ENCODE data around the gene KCNMA1.
"Not testable (repeated sequence)": the region's sequence is repeated elsewhere in the genome, so short reads cannot be mapped to it uniquely, and the experiment has no call there.

Gene KCNMA1

DNA sequence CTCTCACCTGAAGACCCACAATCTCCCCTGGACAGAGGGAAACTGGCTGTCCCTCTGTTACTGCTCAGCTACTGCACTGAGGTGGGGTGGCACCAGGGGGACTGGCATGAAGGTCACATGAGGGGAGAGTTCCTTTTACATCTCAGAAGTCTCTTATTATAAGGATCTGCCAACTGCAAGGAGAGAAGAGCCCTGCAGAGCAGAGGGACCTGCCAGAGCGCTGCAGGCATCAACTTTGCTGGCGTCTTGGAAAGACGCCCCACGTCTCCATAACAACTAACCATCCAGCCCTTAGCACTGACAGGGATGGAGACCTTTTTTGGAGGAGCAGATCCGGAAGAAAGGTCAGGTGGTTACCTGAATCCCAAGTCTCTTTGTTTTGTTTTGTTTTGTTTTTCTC lies 218.6 kb downstream of the KCNMA1 start:
- no peak for DNase-seq (ENCODE audit: low read depth in 2 of 2)

DNA sequence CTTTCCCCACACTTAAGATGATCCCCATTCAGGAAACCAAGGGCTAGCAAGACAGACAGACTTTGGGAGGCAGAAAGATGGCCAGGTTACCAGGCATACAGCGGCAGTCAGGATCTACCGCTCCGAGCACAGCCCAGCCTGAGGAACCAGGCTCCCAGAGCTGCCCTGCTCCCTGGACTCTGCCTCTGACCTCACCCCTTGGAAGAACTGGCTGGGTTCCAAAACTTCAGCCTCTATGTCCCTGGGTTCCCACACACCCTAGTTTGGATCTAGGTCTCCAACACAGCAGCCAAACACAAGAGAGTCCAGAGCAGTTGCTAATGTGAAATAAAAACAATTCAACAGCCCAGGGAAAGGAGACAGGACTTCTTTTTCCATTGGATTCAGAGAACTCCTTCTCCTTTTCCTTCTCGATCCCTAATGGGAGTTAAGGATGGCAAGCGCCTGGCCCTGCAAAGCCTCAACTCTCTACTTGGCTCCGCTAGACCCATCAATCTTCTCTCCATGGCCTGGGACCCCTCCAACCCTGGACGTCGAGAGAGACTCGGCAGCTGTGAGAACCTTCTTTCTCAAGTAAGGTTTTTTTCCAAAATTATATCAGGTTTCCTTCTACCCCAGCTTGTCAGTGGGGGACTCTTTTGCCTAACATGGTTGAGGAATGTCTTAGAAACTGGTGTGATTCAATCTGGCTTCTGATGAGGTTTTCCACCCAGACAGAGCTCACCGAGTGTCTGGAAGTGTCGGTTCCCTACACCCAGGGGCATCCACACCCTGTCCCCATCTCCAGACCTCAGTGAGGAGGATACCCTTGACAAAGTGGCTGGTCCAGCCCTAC lies 219.6 kb downstream of the KCNMA1 start:
- DNase-seq (ENCODE audit: low read depth in 2 of 2), result no peak

- DNase-seq (ENCODE audit: low read depth in 2 of 2), result no peak
Observed at GRCh38 chr10:77417359-77417758, 220.2 kb downstream of the KCNMA1 start.

GRCh38 chr10:77416311-77417135 lies 221.1 kb downstream of the KCNMA1 start:
- no peak for DNase-seq (ENCODE audit: low read depth in 2 of 2)

GRCh38 chr10:77415313-77415960 lies 222.2 kb downstream of the KCNMA1 start:
- DNase-seq (ENCODE audit: low read depth in 2 of 2), result no peak

DNA sequence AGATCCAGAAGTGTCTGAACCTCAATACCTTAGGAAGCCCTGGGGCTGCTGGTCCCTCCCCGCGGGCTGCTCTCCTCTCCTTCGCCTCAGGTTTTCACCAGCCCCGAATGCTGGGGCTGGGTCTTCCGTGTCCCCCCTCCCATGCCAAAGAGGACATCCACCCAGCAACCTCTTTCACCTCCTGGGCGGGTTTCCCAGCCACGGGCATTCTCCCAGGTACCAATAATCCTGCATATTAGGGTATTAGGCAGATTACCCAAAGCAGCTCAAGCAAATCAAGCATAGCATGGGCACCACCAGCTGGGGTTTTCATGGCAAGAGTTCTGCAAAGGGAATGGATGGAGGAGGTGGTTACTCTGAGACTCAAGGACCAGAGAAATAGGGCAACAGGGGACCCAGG lies 224.4 kb downstream of the KCNMA1 start:
- no peak for DNase-seq (ENCODE audit: low read depth in 2 of 2)

DNA sequence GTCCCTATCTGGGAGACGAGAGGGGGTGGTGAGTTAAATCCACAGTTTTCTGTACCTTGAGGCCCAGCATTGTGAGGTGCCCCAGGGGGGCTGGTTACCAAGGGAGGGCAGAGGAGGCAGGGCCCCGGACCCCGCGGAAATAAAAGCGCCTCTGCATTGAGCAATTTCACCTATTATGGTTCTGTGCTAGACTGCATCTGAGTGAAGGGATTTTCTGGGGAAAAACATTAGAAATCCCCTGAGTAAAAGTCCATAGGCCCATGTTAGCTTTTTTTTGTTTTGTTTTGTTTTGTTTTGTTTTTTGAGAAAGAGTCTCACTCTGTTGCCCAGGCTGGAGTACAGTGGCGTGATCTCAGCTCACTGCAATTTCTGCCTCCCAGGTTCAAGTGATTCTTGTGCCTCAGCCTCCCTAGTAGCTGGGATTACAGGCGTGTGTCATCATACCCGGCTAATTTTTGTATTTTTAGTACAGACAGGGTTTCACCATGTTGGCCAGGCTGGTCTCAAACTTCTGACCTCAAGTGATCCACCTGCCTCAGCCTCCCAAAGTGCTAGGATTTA lies 225.0 kb downstream of the KCNMA1 start:
- DNase-seq (ENCODE audit: low read depth in 2 of 2), result not testable (repeated sequence)

GRCh38 chr10:77411805-77412204 lies 225.8 kb downstream of the KCNMA1 start:
- DNase-seq (ENCODE audit: low read depth in 2 of 2), result no peak

GRCh38 chr10:77410523-77410922 lies 227.1 kb downstream of the KCNMA1 start:
- DNase-seq (ENCODE audit: low read depth in 2 of 2), result no peak

DNA sequence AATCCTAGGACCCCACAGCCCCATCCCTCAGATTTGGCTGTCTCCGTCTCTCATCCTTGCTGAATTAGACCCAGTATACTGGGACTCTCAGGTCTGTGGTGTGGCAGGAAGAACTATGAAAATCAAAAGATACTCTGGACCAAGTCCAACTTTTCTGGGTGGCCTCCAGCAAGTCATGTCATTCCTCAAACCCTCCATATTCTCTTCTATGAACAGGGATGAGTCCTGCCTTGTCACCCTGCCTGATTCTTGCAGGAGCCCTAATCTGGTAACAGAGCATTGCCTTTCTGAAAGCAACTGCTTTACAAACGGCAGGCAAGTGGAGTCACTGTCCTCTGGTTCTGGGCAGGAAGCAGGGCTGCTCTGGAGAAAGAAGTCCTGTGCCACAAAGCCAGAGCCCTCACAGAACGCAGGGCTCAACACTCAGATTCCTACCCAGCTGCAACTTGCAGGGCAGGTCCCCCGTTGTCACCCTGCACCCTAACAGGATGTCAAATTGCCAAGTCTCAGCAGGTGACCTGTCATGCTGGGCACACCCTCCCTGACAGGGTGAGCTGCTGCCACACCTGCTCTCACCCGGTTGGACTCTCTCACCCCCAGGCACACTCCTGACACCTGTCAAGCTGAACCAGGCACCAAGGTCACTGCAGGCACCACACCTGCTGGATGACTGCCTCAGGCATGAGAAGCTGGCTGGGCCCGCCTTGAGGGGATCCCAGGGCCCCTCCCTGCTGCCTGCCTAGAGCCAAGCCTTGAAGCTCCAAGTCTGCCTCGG lies 227.7 kb downstream of the KCNMA1 start:
- DNase-seq (ENCODE audit: low read depth in 2 of 2), result no peak

GRCh38 chr10:77408259-77408658 lies 229.3 kb downstream of the KCNMA1 start:
- no peak for DNase-seq (ENCODE audit: low read depth in 2 of 2)

DNA sequence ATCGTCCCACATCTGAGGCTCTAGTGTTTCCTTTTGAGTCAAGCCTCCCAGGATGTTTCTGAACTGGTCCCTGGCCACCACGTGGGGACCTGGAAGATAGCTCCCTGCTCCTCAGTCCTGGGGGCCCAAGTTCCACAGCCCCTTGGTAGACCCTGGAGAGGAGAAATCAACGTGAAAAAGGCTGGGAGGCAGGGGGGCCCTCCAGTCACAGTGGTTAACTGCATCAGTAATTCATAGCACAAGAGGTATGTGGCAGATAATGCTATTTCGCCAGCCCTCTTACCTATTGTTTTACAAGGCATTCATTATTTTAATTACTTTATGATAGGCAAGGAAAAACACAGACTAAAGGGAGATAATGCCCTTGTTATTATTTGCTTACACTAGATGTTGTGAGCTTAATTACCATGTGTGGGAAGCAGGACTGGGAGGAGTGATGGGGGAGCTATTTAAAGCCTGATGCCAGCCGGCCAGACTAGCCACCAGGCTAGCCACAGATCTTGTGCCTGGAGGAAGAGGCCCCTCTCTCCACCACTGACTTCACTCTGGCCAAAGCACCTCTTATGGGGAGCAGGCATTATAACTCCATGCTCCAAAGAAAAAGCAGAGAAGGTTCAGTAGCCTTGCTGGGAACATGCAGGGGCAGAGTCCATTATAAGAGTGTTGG lies 230.7 kb downstream of the KCNMA1 start:
- no peak for DNase-seq (ENCODE audit: low read depth in 2 of 2)

GRCh38 chr10:77405771-77406241 lies 231.8 kb downstream of the KCNMA1 start:
- no peak for DNase-seq (ENCODE audit: low read depth in 2 of 2)

DNA sequence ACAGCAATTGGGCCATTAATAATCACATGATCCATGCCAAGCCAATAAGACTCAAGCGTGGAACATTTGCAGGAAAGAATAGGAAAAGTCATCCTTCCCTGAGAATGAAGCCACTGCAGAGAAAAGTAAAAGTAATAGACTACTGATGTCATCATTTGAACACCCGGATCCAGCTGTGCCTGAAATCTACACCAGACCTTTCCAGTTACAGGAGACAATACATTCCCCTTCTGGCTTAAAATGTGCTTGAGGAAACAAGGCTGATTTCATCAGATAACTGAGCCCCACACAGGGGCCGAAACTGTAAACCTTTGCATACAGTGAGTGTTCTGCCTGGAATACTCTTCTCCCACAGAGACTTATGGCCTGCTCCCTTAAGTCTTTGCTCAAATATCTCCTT lies 232.8 kb downstream of the KCNMA1 start:
- no peak for DNase-seq (ENCODE audit: low read depth in 2 of 2)

DNA sequence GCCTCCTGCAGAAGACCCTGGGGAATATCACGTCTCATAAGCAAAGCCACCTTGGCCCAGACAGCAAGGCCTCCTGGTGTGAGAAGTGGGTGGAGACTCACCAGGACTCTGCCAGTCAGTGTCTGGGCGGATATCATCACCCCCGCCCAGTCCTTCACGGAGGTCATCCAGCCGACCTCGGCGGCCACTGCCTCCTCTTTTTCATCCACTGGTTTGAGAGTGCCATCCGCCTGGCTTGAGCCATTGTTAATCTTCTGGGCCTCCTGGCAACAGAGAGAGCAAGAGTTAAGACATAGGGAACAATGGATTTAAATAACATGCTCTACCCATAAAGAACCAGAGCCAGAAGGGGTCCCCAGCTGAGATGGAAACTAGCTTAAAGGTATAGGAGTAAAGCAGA lies 233.8 kb downstream of the KCNMA1 start:
- DNase-seq (ENCODE audit: low read depth in 2 of 2), result no peak

GRCh38 chr10:77401683-77402082 lies 235.9 kb downstream of the KCNMA1 start:
- DNase-seq (ENCODE audit: low read depth in 2 of 2), result no peak

DNA sequence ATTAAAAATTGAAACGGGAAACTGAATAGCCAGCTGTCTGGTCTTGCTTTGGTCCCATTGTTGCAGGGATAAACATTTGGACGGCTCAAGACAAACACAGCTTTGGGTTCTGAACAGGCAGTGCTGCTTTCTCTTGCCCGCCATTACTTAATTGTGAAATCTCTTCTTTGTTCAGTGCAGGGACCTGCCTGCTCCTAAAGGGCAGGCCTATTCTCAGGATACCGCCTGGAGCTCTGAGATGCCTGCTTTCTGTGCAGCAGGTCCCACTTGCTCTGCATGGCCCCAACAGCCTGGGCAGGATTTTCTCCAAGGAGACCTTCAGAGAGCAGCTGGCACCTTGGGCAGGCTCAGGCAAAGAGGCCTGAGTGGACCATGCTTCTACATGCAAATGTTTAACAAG lies 237.6 kb downstream of the KCNMA1 start:
- no peak for DNase-seq (ENCODE audit: low read depth in 2 of 2)

DNA sequence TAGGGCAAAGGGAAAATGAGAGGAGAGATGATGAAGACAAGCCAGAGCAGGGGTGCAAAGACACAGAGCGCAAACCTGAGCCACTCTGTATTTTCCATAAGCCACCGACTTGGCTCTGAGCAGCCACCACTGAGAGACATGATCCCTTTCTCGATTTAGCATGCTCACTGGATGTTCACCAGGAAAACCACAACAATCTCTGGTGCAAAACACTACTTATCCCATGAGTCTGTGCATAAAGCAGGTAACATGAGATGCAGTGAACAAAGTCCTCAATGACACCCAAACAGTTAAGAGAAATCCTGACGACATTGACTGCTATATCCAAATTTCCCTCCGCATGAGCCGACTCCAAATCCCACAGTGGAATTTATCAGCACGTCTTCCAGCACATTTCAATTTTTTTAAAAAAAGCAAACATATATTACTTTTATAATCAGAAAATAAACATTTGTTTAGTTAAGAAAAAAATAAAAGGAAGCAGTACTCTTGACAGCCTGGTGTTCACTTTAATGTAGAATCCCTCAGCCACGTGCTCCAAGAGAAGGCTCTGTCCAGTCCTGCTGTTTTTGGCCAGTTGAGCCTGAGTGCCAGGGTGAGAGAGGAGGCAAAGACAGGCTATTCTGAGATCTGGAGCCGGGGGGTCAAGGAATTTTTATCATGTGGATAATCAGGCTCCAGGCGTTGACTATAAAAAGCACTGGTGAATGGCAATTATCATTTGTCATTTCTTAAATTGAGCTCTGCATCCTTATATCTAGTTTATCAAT lies 238.4 kb downstream of the KCNMA1 start:
- no peak for DNase-seq (ENCODE audit: low read depth in 2 of 2)

DNA sequence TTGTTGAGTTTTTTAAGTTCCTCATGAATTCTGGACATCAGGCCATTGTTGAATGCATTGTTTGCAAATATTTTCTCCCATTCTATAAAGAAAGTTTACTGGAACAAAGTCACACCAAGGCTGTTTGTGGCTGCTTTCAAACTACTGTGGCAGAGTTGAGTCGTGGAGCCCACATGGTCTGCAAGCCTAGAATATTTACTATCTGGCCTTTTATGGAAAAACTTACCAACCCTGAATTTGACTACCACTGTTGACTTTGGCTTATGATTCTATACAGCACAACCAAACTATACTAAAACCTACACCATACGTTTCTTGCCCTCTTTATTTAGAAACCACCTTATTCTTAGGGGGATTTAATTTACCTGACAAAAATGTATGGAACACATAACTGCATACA lies 239.1 kb downstream of the KCNMA1 start:
- DNase-seq (ENCODE audit: low read depth in 2 of 2), result no peak

DNA sequence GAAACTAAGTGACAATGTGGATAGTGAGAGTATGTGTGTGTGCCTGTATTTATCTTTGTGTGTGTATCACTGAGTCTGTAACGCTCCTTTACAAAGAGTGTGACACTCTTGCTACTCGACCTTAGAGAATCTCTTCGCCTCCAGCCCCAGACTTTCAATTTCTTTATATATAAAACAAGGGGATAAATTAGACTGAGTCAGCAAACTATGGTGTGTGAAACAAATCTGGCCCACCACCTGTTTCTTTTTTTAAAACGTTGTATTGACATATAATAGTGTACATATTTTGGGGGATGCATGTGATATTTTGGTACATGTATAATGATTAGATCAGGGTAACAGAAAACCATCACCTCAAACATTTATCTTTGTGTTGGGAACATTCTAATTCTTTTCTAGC lies 240.5 kb downstream of the KCNMA1 start:
- no peak for DNase-seq (ENCODE audit: low read depth in 2 of 2)

Measured in stimulated activated CD4-positive, alpha-beta T cell treated with anti-CD3 and anti-CD28 coated beads, Interleukin-1b, Interleukin-23, amount 100 ng/mL, for 4 hours (primary cell).